Small intestine (tissue), 7 donors: ENCODE results near the gene PTPRE. TPM values are rescaled to one million over a fixed set of nuclear protein-coding genes. Genes with fewer than 3 reads are reported as not detected.

Source experiments
- DNase-seq, 2 donors: peaks; one replicate each; pipeline versions ENCODE4 v3.0.0 to v3.0.0-alpha.2; 2013
- FAIRE-seq: peaks from 2 replicates; lab custom pipeline; 2012; peaks lifted over from hg19 to GRCh38; lab: Jason Lieb, UNC
- H3K27ac ChIP-seq, 3 donors: one replicate each; pipeline ENCODE4 v1.5.1; 2013; ENCODE audit warnings: low read length in 2 of 3, mild to moderate bottlenecking in 2 of 3, control low read depth in 1 of 3, inconsistent platforms in 1 of 3, low read depth in 1 of 3, moderate library complexity in 1 of 3
- H3K27me3 ChIP-seq, 3 donors: one replicate each; pipeline ENCODE4 v1.6.1; 2013; ENCODE audit warnings: low read length in 3 of 3, inconsistent platforms in 1 of 3; ENCODE audit not compliant: control insufficient read depth in 3 of 3, insufficient read depth in 3 of 3
- H3K36me3 ChIP-seq, 3 donors: one replicate each; pipeline ENCODE4 v1.6.1; 2013; ENCODE audit warnings: low read length in 3 of 3, inconsistent platforms in 1 of 3, low read depth in 1 of 3, mild to moderate bottlenecking in 1 of 3, moderate library complexity in 1 of 3; ENCODE audit not compliant: control insufficient read depth in 3 of 3, insufficient read depth in 2 of 3
- H3K4me1 ChIP-seq, 3 donors: one replicate each; pipeline ENCODE4 v1.6.1; 2013; ENCODE audit warnings: low read length in 2 of 3, inconsistent platforms in 1 of 3, low read depth in 1 of 3, mild to moderate bottlenecking in 1 of 3, moderate library complexity in 1 of 3; ENCODE audit not compliant: control insufficient read depth in 3 of 3, insufficient read depth in 2 of 3
- H3K4me3 ChIP-seq, 3 donors: one replicate each; pipeline ENCODE4 v1.5.1; 2013; ENCODE audit warnings: low read length in 3 of 3, control low read depth in 1 of 3, inconsistent platforms in 1 of 3, low read depth in 1 of 3, mild to moderate bottlenecking in 1 of 3, moderate library complexity in 1 of 3
- H3K9me3 ChIP-seq, 2 donors: one replicate each; pipeline ENCODE4 v1.6.1; 2013; ENCODE audit warnings: low read depth in 1 of 2, low read length in 1 of 2; ENCODE audit not compliant: control insufficient read depth in 2 of 2, insufficient read depth in 1 of 2
- WGBS, 3 donors: extraction: QIAGEN DNeasy Blood & Tissue Kit; methylation state at CpG; one replicate each; pipeline ENCODE4 v1.1.7; 2013; 5-methylcytosine and 5-hydroxymethylcytosine counted together
- polyA plus RNA-seq, 4 donors: library from polyadenylated mRNA; stranded (reverse) in 3 of 4; unstranded in 1 of 4; fragments of 200-250 nt in 3 of 4; fragments of 120-200 nt in 1 of 4; gene quantifications; one replicate each; pipeline versions ENCODE4 v1.2.1 to v1.2.3, GENCODE V29; 2013
- donor health status: healthy with polysubstance abuse.
- donor health status: control.
- donor health status: control.
- donor health status: Bipolar disorder and iron deficiency.
- donor health status: healthy.

PTPRE gene
- polyA plus RNA-seq, 4 donors: 2.7 to 21.0 (median 6.2) TPM

- no peak overlapping the region for H3K4me3 ChIP-seq
- no peaks in the 10 kb centered on the region for H3K9me3 ChIP-seq
- DNase-seq (peak in 1 of 2 donors; percentile 21), FAIRE-seq (no peak)
- H3K4me1 ChIP-seq: peaks cover 0 to 4% (median 3%) of the 10 kb centered on the region in 3 donors
- H3K27ac ChIP-seq: no peak overlapping the region
- no peaks in the 10 kb centered on the region for H3K27me3 ChIP-seq
- no peaks in the 10 kb centered on the region for H3K36me3 ChIP-seq
- 51 to 65% (median 55%) methylated on average over 10 of the region's 10 CpGs for WGBS, 3 donors
Measured at GRCh38 chr10:127973791-127974311, 66.9 kb downstream of the PTPRE start.

GRCh38 chr10:127974911-127975310 is 68.0 kb downstream of the PTPRE start:
- H3K27me3 ChIP-seq: no peaks in the 10 kb centered on the region
- DNase-seq (no peak), FAIRE-seq (no peak)
- WGBS, 3 donors: 89 to 96% (median 90%) methylated on average over 9 of the region's 9 CpGs
- no peak overlapping the region for H3K4me3 ChIP-seq
- H3K36me3 ChIP-seq: no peaks in the 10 kb centered on the region
- H3K4me1 ChIP-seq: peaks cover 0 to 4% (median 0%) of the 10 kb centered on the region in 3 donors
- peaks cover 0 to 4% of the 10 kb centered on the region in 2 donors for H3K9me3 ChIP-seq
- H3K27ac ChIP-seq: no peak overlapping the region

GRCh38 chr10:127976286-127976685 is 69.4 kb downstream of the PTPRE start:
- no peak overlapping the region for H3K4me3 ChIP-seq
- DNase-seq (no peak), FAIRE-seq (no peak)
- H3K4me1 ChIP-seq: peaks cover 0 to 4% (median 0%) of the 10 kb centered on the region in 3 donors
- peak overlapping the region in 1 of 3 donors; percentile 73 for H3K27ac ChIP-seq
- no peaks in the 10 kb centered on the region for H3K36me3 ChIP-seq
- no peaks in the 10 kb centered on the region for H3K27me3 ChIP-seq
- H3K9me3 ChIP-seq: peaks cover 0 to 10% of the 10 kb centered on the region in 2 donors
- WGBS, 3 donors: 49 to 62% (median 51%) methylated on average over 7 of the region's 7 CpGs

- no peak overlapping the region for H3K4me3 ChIP-seq
- peak overlapping the region in 1 of 3 donors; percentile 73 for H3K27ac ChIP-seq
- WGBS, 3 donors: 52 to 67% (median 65%) methylated on average over 8 of the region's 8 CpGs
- peaks cover 0 to 10% of the 10 kb centered on the region in 2 donors for H3K9me3 ChIP-seq
- H3K27me3 ChIP-seq: no peaks in the 10 kb centered on the region
- H3K36me3 ChIP-seq: no peaks in the 10 kb centered on the region
- FAIRE-seq: no peak
- no peak for DNase-seq
- peaks cover 0 to 4% (median 0%) of the 10 kb centered on the region in 3 donors for H3K4me1 ChIP-seq
Measured at GRCh38 chr10:127976701-127977356, 69.9 kb downstream of the PTPRE start.

- DNase-seq (peak in 1 of 2 donors; percentile 24), FAIRE-seq (no peak)
- peaks cover 0 to 10% of the 10 kb centered on the region in 2 donors for H3K9me3 ChIP-seq
- H3K27ac ChIP-seq: peak overlapping the region in 1 of 3 donors; percentile 86
- H3K4me1 ChIP-seq: peaks cover 0 to 4% (median 0%) of the 10 kb centered on the region in 3 donors
- H3K4me3 ChIP-seq: no peak overlapping the region
- no peaks in the 10 kb centered on the region for H3K27me3 ChIP-seq
- 46 to 81% (median 68%) methylated on average over 12 of the region's 12 CpGs for whole genome bisulfite sequencing, 3 donors
- H3K36me3 ChIP-seq: no peaks in the 10 kb centered on the region
Measured at GRCh38 chr10:127977357-127978009, 70.6 kb downstream of the PTPRE start.

GRCh38 chr10:127978481-127978880 is 71.6 kb downstream of the PTPRE start:
- no peaks in the 10 kb centered on the region for H3K27me3 ChIP-seq
- H3K9me3 ChIP-seq: peaks cover 0 to 10% of the 10 kb centered on the region in 2 donors
- FAIRE-seq: no peak
- 88 to 97% (median 96%) methylated on average over 9 of the region's 9 CpGs for WGBS, 3 donors
- peaks cover 0 to 4% (median 0%) of the 10 kb centered on the region in 3 donors for H3K4me1 ChIP-seq
- H3K36me3 ChIP-seq: no peaks in the 10 kb centered on the region
- H3K27ac ChIP-seq: peak overlapping the region in 1 of 3 donors; percentile 85
- no peak for DNase-seq
- H3K4me3 ChIP-seq: no peak overlapping the region

- no peak for DNase-seq
- H3K27me3 ChIP-seq: no peaks in the 10 kb centered on the region
- no peak for FAIRE-seq
- H3K9me3 ChIP-seq: peaks cover 0 to 10% of the 10 kb centered on the region in 2 donors
- H3K27ac ChIP-seq: peak overlapping the region in 1 of 3 donors; percentile 19
- 55 to 86% (median 76%) methylated on average over 5 of the region's 5 CpGs for WGBS, 3 donors
- H3K4me3 ChIP-seq: no peak overlapping the region
- H3K4me1 ChIP-seq: peaks cover 0 to 4% (median 0%) of the 10 kb centered on the region in 3 donors
- peaks cover 0 to under 1% (median 0%) of the 10 kb centered on the region in 3 donors for H3K36me3 ChIP-seq
Measured at GRCh38 chr10:127979045-127979444, 72.1 kb downstream of the PTPRE start.

GRCh38 chr10:127979566-127979965 is 72.7 kb downstream of the PTPRE start:
- Histone ChIP-seq H3K4me1 (peaks cover 0 to 4% (median 0%) of the 10 kb centered on the region in 3 donors), H3K9me3 (peaks cover 0 to 10% of the 10 kb centered on the region in 2 donors), H3K27me3 (no peaks in the 10 kb centered on the region), H3K27ac (peak overlapping the region in 1 of 3 donors; percentile 8), H3K36me3 (peaks cover 0 to 3% (median 0%) of the 10 kb centered on the region in 3 donors), H3K4me3 (no peak overlapping the region)
- no peak for FAIRE-seq
- no peak for DNase-seq
- 90 to 100% (median 91%) methylated on average over 2 of the region's 2 CpGs for WGBS, 3 donors
